ENCODE data around the gene CYTH1.

Gene CYTH1

DNA sequence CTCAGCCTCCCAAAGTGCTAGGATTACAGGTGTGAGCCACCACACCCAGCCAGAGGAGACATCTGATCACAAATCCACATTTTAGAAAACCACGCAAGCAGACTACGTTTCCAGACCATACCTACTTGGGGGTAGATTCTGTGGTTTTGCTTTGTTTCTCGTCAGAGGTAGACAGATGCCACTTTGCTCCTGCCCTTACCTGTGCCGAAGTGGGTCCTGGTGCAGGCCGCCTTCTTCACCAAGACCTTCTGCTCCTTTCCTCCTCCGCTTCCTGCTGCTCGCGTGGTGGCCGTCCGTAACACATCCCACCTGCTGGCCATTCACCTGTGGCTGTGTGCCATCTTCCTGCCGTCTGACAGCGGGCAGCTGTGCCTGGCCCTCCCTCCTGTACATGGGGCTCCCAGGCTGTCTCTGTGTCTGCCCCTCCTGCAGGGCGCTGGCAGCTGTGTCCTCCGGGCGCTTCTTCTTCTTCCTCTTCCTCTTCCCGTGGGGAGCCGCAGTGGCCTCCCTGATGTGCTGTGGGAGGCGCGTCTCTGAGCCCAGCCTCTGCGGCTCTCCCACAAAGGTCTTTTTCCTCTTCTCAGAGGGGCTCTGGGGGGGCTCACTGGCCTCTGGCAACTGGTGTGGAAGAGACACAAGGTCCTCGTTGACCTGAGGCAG is 21.2 kb upstream of the CYTH1 start:
- no peak for DNase-seq

DNA sequence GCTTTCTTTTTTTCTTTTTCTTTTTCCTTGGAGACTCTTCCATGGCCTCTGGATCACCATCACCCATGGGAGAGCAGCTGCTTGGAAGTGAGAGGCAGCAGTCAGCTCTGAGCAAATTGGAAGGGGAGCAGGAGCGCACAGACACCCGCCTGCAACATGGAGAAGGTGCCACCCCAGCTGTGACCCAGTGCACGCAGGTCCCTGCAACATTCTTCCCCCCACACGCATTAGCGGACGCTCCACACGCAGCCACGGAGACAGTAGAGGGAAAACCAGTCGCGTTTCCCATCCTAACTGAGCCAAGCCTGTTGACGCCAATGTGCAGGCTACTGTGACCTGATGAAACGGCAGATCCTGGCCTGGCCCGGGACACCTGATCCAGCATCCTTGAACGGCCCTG is 20.4 kb upstream of the CYTH1 start:
- no peak for DNase-seq

DNA sequence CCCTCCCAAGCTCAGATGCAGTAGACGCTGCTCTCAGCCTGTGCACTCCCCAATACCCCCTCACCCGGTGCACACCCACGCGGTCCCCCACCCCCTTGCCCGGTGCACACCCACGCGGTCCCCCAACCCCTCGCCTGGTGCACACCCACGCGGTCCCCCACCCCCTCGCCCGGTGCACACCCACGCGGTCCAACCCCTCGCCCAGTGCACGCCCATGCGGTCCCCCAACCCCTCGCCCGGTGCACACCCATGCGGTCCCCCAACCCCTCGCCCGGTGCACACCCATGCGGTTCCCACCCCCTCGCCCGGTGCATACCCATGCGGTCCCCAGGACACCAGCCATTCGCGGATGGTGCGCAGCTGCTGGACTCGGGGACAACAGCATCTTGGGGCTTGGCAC is 19.9 kb upstream of the CYTH1 start:
- DNase-seq = no peak

DNA sequence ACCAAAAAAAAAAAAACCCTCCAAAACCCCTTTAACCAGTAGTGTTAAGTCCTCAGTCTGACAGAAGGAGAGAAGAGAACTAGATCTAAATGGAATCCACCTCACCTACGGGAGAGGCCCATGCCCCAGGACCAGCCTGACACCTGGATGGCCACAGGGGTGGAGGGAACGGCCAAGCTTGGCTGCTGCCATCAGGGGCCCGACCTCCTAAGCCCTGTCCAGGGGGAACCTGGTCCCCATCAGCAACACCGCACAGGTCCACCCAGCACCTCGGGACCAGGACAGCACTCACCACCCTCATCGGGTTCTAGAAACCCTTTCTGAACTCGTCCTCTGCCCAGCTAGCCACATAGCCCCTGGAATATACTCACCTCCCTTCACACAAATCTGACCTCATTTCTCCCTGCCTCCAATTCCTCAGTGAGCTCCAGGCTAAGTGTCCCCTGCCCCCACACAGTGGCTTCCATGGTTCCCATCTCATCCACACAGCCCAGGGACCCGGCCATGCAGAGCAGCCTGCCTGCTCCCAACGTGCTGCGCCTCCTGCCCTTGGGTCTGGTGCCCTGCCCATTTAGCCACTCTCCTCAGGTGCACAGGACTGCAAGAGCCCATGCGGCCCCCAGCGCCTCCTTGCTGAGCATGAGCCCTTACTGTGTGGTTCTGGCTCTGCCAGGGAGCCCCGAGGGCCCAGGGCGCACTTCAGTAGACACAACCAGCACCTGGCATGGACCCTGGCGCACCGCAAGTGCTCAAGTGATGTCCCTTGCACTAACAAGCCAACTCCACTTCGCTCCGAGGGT is 18.3 kb upstream of the CYTH1 start:
- DNase-seq = no peak

DNA sequence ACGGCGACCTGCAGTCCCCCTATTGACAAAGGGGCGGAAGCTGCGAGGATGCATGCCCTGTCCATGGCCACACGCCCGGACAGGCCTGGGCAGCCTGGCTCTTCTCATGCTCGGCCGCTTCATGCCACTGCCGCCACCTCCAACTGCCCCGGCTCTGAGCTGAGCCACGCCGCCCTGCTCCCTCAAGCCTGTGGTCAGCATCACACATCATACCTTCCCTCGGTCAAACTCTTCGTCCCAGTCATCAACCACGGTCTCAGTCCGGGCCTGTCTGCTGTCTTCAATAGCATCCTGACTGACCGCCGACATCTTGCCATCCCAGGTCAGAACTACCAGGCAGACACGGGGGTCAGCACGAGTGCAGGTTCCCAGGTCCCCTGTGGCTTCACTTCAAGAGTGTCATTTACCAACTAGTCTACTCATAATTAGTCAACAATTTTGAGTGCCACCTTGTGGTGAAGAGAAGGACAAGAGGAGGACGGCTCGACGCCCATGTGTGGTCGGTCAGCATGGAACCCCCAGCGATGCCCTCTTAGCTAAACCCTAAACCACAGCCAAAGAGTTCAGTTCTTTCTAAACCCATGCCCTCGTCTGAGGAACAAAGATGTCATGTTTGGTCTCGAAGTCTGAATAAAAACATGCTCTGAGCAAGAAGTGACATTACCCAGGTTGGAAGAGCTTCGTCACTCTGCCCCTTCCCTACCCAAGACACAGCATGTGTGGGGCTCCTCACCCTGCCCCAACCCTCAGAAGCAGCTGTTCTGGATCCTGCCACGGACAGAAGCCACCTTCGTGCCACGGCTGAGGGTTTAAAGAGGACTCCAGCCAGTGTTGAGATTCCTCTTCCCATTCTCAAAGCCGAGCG is 16.9 kb upstream of the CYTH1 start:
- peak in 2 of 14 donors; percentile 13 to 28 for DNase-seq

DNA sequence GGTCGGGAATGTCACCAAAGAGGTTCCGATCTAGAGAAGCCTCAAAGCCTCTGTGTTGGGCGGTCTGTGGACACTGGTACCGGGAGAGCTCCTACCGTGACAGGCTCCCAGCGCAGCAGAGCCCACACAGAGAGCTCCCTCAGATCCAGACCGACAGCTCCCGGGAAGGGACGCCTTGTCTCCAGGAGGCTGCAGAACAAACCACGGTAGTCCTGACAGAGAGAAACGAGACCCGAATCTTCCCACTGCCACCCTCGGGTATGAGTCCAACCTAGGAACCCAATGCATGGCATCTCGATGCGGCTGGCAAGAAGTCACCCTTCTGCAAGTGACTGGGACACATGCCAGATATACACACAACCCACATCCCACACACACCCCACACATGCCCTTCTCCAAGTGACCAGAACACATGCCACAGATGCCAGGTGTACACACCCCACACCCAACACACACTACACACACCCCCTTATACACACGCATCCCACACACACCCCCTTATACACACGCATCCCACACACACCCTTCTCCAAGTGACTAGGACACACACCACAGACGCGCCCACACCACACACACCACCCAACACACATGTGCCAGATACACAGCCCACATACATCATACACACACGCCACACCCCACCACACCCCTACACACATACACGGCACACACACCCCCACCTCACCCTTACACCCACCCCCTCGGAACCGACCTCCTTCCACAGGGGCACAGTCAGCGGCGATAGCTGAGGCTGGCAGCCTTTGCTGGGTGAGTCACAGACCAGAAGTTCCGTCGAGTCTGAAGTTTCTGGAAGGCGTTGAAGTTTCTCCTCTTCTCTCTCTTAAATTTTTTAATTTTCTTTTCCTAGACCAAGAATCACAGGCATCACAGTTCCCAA is 15.9 kb upstream of the CYTH1 start:
- no peak for DNase-seq

DNA sequence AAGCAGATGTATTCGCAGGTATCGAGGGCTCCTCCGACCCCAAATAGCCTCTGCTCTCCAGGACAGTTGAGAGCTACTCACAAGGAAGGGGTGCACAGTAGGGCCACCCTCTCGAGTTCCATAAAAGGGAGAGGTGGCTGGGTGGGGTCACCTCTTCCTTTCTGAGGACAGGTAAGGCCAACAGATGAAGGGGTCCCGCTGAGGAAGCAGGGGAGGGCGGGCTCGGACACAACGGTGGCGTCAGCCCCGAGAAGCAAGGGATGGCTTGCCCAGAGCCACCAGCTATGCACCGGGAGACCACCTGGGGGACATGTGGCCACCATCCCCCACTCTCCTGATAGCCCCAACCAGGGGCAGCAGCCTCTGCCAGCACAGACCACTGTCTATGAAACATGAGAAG is 15.1 kb upstream of the CYTH1 start:
- no peak for DNase-seq

DNA sequence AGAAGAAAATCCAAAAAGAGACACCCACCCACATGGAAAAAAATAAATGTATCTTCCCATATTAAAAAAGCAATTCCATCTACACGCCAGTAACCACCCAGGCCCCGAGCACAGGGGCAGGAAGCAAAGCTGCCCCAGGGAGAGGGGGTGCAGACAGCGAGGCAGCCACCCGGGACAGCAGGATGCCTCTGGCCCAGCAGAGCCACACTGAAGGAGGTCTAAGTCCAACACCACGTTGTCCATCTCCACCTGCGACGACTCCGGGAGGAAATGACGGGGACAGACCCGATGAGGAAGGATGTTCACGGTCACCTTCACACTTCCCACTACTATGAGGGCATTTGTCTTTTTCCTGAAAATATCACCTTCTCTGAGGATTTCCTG is 14.4 kb upstream of the CYTH1 start:
- DNase-seq = no peak

DNA sequence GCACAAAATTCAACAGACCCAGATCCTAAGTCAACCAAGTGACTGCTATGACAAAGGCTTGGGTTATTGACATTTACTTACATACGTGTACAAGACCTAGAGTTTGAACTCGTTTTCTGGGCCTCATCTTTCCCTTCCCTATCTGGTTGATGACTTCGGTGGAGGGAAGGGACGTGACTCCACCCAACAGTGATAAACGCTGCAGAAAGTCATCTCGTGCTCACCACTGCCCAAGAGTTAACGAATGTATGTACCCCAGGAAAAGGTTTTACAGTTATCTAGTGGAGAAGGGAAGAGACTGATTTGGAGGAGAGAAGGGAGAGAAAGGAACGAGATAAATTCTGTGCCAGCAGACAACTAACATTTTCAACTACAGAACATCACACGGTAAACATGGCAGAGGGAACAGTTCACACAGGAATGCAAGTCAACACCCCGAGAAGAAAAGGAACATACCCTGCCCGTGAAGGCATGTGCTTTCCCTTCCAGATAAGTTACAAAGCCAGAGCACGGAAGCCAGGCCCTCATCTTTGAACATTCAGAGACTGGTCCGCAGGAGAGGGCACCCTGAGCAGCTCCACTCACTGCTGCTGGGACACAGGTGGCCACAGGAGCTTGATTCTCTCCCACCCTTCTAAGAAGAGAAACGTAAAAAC is 13.9 kb upstream of the CYTH1 start:
- no peak for DNase-seq

DNA sequence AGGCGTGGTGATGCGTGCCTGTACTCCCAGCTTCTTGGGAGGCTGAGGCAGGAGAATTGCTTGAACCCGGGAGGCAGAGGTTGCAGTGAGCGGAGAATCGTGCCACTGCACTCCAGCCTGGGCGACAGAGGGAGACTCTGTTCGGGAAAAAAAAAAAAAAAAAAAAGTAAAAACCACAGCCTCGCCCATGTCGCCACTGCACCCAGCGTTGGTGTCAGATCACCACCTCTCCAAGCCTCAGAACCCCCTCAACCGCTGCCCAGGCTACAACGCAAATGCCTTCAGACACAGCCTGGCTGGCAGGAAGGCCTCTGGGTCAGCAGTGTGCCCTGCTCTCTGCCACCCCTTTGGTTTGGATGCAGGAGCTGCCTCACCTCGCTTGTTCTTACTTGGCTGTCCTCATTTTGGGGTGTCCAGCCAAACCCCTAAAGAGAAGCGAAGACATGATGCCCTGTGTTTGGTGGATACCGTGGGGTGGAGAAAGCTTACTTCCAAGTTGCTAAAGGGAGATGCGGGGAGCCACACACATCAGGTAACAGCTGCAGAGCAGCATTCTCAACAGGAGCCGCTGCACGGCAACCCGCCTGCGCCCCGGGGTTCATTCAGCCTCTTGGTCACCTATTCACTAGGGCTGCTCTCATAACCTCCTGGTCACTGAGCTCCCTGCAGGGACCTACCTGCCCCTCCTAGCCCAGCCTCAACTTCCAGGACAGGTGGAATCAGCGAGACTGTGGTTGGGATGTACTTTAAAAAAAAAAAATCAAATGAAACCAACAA is 13.0 kb upstream of the CYTH1 start:
- DNase-seq = no peak

DNA sequence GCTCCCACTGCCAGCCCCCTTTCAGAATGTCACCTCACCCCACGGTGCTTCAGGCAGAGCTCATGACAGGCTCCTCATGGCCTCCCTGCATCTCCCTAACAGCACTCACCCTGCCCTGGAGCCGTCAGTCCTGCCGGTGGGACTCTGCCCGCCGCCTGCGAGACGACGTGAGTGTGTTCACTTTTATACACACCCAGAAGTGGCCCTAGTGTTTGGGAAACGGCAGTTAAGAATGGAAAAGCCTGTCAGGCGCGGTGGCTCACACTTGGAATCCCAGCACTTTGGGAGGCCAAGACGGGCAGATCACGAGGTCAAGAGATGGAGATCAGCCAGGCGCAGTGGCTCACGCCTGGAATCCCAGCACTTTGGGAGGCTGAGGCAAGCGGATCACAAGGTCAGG is 12.3 kb upstream of the CYTH1 start:
- DNase-seq = no peak

DNA sequence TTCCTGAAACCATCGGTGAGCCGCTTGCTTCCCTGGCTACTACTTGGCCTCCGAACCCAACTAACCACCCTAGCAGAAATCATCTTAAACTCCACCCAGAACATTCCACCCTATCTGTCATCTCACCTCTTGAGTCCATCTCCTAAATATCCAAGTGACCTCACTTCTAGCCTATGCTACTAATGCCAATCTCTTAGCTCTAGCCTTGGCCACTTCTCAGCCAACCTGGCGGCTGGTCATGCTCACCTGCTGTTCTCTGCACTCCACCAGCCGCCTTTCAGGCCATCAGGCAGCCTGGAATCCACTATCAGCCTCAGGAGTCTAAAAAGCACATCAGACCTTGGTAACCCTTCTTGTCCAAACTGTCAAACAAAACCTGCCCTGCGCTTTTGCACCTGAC is 11.9 kb upstream of the CYTH1 start:
- peak in 1 of 14 donors; percentile 24 for DNase-seq

DNA sequence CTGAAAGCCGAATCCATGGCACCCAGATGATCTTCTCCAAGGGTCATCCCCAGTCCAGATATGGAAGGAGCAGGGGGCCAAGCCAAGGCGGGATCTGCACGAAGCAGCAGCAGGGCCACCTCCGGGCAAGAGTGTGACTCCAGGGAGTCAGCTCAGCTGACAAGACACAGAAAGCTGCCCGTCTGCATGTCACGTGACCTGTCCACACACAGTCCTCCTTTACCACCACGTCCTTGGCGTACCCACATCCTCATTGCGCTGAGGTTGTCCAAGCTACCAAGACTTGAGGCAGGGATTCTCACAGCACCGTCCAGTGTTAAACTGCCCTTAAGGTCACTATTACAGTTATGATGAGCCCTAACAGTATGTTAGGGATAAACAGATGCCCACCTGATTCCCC is 11.3 kb upstream of the CYTH1 start:
- DNase-seq = no peak

DNA sequence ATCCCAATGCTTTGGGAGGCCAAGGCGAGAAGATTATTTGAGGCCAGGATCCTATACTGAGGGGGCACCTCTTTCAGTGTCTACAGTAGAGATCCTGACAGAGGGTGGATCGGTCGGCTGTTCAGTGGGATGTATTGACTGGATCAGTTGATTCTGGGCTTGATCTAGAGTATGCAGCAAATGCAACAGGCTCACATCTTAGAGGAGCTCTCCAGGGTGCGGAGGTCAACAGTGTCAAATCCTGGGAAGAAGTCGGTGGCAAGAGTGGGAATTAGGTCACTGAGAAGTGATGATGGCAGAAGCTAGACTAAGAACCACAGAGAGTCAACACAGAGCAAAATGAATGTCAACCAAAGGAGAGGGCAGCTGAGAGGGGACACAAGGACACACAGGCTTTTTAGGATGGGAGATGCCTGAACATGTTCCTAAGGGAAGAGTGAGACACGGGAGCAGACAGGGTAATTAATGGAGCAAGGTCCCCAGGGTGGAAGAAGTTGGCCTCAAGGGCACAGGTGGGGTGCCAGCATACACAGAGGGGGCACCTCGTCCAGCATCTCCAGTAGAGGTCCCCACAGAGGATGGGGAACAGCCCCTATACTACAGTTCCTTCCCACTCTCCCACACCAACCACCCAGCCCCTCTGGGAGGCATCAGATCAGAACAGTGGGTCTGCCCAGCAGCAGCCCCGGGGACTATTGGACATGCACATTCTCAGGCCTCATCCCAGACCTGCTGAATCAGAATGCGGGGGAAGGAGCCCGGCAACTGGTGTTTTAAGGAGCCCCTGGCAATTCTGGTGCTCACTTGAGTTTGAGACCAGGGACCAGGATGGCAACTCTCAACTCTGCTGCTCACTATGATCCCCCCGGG is 10.0 kb upstream of the CYTH1 start:
- no peak for DNase-seq

DNA sequence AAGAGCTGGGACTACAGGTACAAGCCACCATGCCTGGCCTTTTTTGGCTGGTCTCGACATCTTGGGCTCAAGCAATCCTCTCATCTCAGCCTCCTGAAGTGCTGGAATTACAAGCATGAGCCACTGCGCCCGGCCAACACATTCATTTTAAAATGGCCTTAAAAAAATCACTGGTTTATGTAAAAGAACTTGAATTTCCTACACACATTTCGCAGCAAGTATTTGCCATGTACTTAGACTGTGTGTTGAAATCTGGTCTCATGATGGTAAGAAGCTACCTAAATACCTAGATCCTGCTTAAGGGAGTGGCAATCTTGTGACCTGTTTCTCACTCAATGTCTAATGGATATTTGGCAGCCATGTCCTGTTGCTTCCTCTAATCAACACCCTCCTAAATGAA is 8.5 kb upstream of the CYTH1 start:
- no peak for DNase-seq

DNA sequence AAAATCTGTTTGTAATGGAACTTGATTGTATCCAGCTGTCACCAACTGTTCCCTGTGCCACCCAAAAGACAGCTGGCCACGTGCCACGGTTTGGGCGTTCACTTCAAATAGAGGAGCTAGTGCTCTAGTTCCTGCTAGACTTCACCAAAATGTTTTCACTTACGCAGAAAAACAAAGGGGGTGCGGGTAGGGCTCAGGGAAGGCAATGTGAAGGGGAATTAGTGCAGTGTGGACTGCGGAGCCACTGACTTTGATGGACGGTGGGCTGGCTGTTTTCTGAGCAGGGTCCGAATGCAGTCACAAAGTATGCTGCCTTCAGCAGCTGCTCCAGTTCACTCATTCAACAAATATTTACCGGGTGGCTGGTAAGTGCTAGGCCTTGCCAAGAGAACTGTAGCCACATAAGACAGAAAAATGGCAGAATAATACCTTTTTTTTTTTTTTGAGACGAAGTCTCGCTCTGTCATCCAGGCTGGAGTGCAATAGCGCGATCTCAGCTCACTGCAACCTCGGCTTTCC is 7.6 kb upstream of the CYTH1 start:
- DNase-seq = peak in 2 of 14 donors; percentile 17 to 18

DNA sequence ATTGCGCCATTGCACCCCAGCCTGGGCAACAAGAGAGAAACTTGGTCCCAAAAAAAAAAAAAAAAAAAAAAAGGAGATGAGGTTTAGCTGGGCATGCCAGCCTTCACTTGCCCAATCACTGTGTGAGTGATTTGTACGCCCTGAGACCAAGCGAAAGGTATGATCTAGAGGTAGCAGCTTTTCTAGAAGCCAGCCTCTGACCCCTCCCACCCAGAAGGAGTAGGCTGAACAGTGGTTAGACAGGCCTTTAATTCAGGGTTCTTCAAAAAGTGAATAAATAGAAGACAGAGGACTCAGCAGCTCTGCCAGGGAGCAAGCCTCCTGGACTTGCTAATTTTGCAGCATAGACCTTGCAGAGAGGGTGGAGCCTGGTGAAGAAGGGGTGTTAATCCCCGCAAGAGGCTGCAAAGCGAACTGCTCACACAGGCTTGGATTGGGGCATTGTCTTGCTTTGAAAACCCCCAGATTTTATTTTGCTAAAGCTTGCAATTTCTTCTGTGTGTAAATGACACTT is 7.1 kb upstream of the CYTH1 start:
- no peak for DNase-seq

DNA sequence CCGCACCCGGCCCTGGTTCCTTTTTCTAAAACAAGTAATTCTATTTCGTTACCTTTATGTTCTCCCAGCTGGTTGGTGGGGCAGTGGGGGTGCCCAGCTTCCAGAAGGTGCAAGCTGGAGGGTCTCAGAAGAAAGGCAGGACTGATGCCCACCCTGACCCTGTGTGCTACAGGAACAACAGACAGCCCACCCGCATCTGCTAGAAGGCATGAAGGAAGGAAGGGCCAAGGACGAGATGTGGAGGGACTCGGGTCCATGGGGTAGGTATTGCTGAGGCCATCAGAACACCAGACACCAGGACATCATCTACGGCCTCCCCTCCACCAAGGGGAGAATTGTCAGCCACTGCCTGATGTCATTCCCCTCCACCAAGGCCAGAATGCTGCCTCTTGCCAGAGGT is 6.4 kb upstream of the CYTH1 start:
- DNase-seq = no peak

DNA sequence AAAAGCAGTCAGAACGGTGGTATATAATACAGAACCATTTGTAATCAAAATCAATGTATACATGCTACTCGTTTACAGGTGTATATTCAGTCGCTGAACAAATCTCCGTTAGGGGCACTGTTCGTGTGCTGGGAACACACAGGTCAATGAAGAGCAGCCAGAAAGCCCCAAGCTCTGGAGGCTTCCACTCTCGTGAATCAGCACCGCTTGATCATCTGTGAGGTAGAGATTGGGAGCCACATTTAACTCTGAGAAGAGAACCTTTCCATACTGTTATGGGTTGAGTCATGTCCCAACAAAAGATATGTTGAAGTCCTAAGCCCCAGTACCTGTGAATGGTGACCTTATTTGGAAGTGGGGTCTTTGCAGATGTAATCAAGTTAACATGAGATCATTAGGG is 5.4 kb upstream of the CYTH1 start:
- DNase-seq = no peak

All from C1 segment of cervical spinal cord (tissue), 14 donors.